ENCODE data around the gene NELFA. TPM values are rescaled to one million over a fixed set of nuclear protein-coding genes. Genes with fewer than 3 reads are reported as not detected.

Gene NELFA
- total RNA-seq, 1 donor from 2014 or later: 39.6 TPM

GRCh38 chr4:1961563-1961962, 47.2 kb downstream of the NELFA start:
- Mint-ChIP-seq H3K36me3 (ENCODE audit: unreplicated experiment) (peaks cover 13% of the 10 kb centered on the region), H3K4me3 (ENCODE audit: unreplicated experiment) (no peak overlapping the region), H3K27ac (ENCODE audit: unreplicated experiment) (no peak overlapping the region)

GRCh38 chr4:1961038-1961437, 47.7 kb downstream of the NELFA start:
- no peak overlapping the region for H3K4me3 Mint-ChIP-seq (ENCODE audit: unreplicated experiment)
- peaks cover 13% of the 10 kb centered on the region for H3K36me3 Mint-ChIP-seq (ENCODE audit: unreplicated experiment)
- H3K9me3 Mint-ChIP-seq (ENCODE audit: unreplicated experiment): peaks cover 8% of the 10 kb centered on the region

More at GRCh38 chr4:1961563-1961962, 47.2 kb downstream of the NELFA start:
- Mint-ChIP-seq H3K27me3 (ENCODE audit: unreplicated experiment) (no peaks in the 10 kb centered on the region), H3K9me3 (ENCODE audit: unreplicated experiment) (peaks cover 6% of the 10 kb centered on the region), H3K4me1 (ENCODE audit: low read depth, unreplicated experiment) (peaks cover 11% of the 10 kb centered on the region)
- no peak for TF ChIP-seq CTCF (IDR thresholded peaks at IDR 0.05; ENCODE audit: partially characterized antibody, unreplicated experiment)
- DNase-seq: no peak

GRCh38 chr4:1960170-1960825, 48.5 kb downstream of the NELFA start:
- peaks cover 13% of the 10 kb centered on the region for H3K36me3 Mint-ChIP-seq (ENCODE audit: unreplicated experiment)
- H3K4me3 Mint-ChIP-seq (ENCODE audit: unreplicated experiment): no peak overlapping the region
- no peak for DNase-seq
- H3K27ac Mint-ChIP-seq (ENCODE audit: unreplicated experiment): no peak overlapping the region
- H3K27me3 Mint-ChIP-seq (ENCODE audit: unreplicated experiment): no peaks in the 10 kb centered on the region
- peaks cover 8% of the 10 kb centered on the region for H3K9me3 Mint-ChIP-seq (ENCODE audit: unreplicated experiment)
- H3K4me1 Mint-ChIP-seq (ENCODE audit: low read depth, unreplicated experiment): peaks cover 11% of the 10 kb centered on the region
- TF ChIP-seq CTCF (IDR thresholded peaks at IDR 0.05; ENCODE audit: partially characterized antibody, unreplicated experiment): no peak

More at GRCh38 chr4:1961038-1961437, 47.7 kb downstream of the NELFA start:
- Mint-ChIP-seq H3K27ac (ENCODE audit: unreplicated experiment) (no peak overlapping the region), H3K4me1 (ENCODE audit: low read depth, unreplicated experiment) (peaks cover 11% of the 10 kb centered on the region), H3K27me3 (ENCODE audit: unreplicated experiment) (no peaks in the 10 kb centered on the region)
- no peak for TF ChIP-seq CTCF (IDR thresholded peaks at IDR 0.05; ENCODE audit: partially characterized antibody, unreplicated experiment)
- no peak for DNase-seq

- Mint-ChIP-seq H3K27me3 (ENCODE audit: unreplicated experiment) (no peaks in the 10 kb centered on the region), H3K4me1 (ENCODE audit: low read depth, unreplicated experiment) (peaks cover 11% of the 10 kb centered on the region), H3K27ac (ENCODE audit: unreplicated experiment) (no peak overlapping the region), H3K36me3 (ENCODE audit: unreplicated experiment) (peaks cover 5% of the 10 kb centered on the region), H3K4me3 (ENCODE audit: unreplicated experiment) (no peak overlapping the region), H3K9me3 (ENCODE audit: unreplicated experiment) (peaks cover 5% of the 10 kb centered on the region)
- no peak for DNase-seq
- TF ChIP-seq CTCF (IDR thresholded peaks at IDR 0.05; ENCODE audit: partially characterized antibody, unreplicated experiment): no peak
These were observed 49.7 kb downstream of the NELFA start for GRCh38 chr4:1959104-1959384.

- Mint-ChIP-seq H3K27me3 (ENCODE audit: unreplicated experiment) (no peaks in the 10 kb centered on the region), H3K9me3 (ENCODE audit: unreplicated experiment) (peaks cover 5% of the 10 kb centered on the region), H3K4me3 (ENCODE audit: unreplicated experiment) (no peak overlapping the region), H3K27ac (ENCODE audit: unreplicated experiment) (no peak overlapping the region), H3K4me1 (ENCODE audit: low read depth, unreplicated experiment) (peaks cover 11% of the 10 kb centered on the region), H3K36me3 (ENCODE audit: unreplicated experiment) (peaks cover 5% of the 10 kb centered on the region)
- TF ChIP-seq CTCF (IDR thresholded peaks at IDR 0.05; ENCODE audit: partially characterized antibody, unreplicated experiment): no peak
- DNase-seq: no peak
These were observed 50.3 kb downstream of the NELFA start for GRCh38 chr4:1958276-1959103.

Measured in glutamatergic neuron (in vitro differentiated cells).